AG04450 (cell line): ENCODE data around the gene HIPK3. TPM values are rescaled to one million over a fixed set of nuclear protein-coding genes. Genes with fewer than 3 reads are reported as not detected.
"Not testable (repeated sequence)": the region's sequence is repeated elsewhere in the genome, so short reads cannot be mapped to it uniquely, and the experiment has no call there.

Experiments
- CTCF ChIA-PET: fragments of 300-600, 350-600 bp; formaldehyde crosslinking; extraction: SDS; loops from one replicate; lab custom pipeline; 2022; ENCODE audit warnings: antibody characterized with exemption, inconsistent platforms; lab: Charles Lee
- POLR2A ChIA-PET: fragments of 350-600 bp; formaldehyde crosslinking; extraction: SDS; loops from one replicate; lab custom pipeline; 2021; ENCODE audit warnings: antibody characterized with exemption, inconsistent platforms; lab: Yijun Ruan, JAX
- DNase-seq: peaks from one replicate; pipeline ENCODE4 v3.0.0-alpha.2; 2011; ENCODE audit warnings: low read depth, low spot score
- H3K27ac ChIP-seq: one replicate; pipeline ENCODE4 v1.5.1; 2012; ENCODE audit warnings: low read depth, low read length, control low read depth
- H3K27me3 ChIP-seq: one replicate; pipeline ENCODE4 v1.6.0; 2012; ENCODE audit warnings: low read length; ENCODE audit not compliant: control insufficient read depth, insufficient read depth
- H3K4me3 ChIP-seq: 2 replicates; pipeline ENCODE4 v1.5.1; 2011; ENCODE audit warnings: mild to moderate bottlenecking, low read depth, low read length, control low read depth
- H3K9me3 ChIP-seq: 2 replicates; pipeline ENCODE4 v1.5.1; 2012; ENCODE audit warnings: low read length; ENCODE audit not compliant: control insufficient read depth, insufficient read depth
- CTCF ChIP-seq: IDR thresholded peaks from 2 replicates; pipeline ENCODE4 v1.5.1; 2011; ENCODE audit warnings: low read depth, low read length, control low read depth, inconsistent platforms
- polyA plus RNA-seq: library from polyadenylated mRNA; depleted of rRNA; stranded (reverse); fragments of >200 nt; gene quantifications from 2 replicates; pipeline ENCODE4 v1.2.3, GENCODE V29; 2011

The HIPK3 gene
- polyA plus RNA-seq, 1 experiment = 30.7 TPM

- POLR2A ChIA-PET = interaction anchor here (0.7 kb wide), 2 partner anchors 13 to 508 kb away, joined by 3 to 10 read pairs; no protein-coding TSS in a partner anchor
- Histone ChIP-seq H3K4me3 (peak overlapping the region; percentile 90), H3K27me3 (no peaks in the 10 kb centered on the region), H3K9me3 (no peaks in the 10 kb centered on the region; the same call in 1 of the 2 replicates), H3K27ac (peak overlapping the region; percentile 95)
- DNase-seq = no peak
- CTCF ChIA-PET = interaction anchor here (0.5 to 1.3 kb wide), 2 partner anchors 15 to 73 kb away, joined by 3 read pairs; no protein-coding TSS in a partner anchor
- TF ChIP-seq CTCF = no peak
Measured at GRCh38 chr11:33258631-33259205, 1.5 kb downstream of the HIPK3 start.

- no peaks in the 10 kb centered on the region; the same call in 1 of the 2 replicates for H3K9me3 ChIP-seq
- CTCF ChIA-PET = interaction anchor here (1.2 to 1.4 kb wide), 3 partner anchors 70 to 98 kb away, joined by 3 to 6 read pairs (median 3); no protein-coding TSS in a partner anchor
- no peak overlapping the region for H3K27ac ChIP-seq
- no peaks in the 10 kb centered on the region for H3K27me3 ChIP-seq
- POLR2A ChIA-PET = interaction anchor here (0.8 kb wide), 1 partner anchor 69 kb away, joined by 4 read pairs; no protein-coding TSS in a partner anchor
- H3K4me3 ChIP-seq = peak overlapping the region; percentile 90
- no peak for TF ChIP-seq CTCF
- no peak for DNase-seq
Measured at GRCh38 chr11:33259869-33260268, 2.7 kb downstream of the HIPK3 start.

- CTCF ChIA-PET, H3K4me3 ChIP-seq, POLR2A ChIA-PET, DNase-seq, H3K27ac ChIP-seq, H3K9me3 ChIP-seq, H3K27me3 ChIP-seq: not testable (repeated sequence)
Measured at GRCh38 chr11:33261350-33261749, 4.2 kb downstream of the HIPK3 start.

GRCh38 chr11:33262011-33262645, 4.9 kb downstream of the HIPK3 start:
- CTCF ChIA-PET = no interaction called here
- Histone ChIP-seq H3K27ac (no peak overlapping the region), H3K4me3 (no peak overlapping the region), H3K27me3 (no peaks in the 10 kb centered on the region), H3K9me3 (no peaks in the 10 kb centered on the region; the same call in 1 of the 2 replicates)
- POLR2A ChIA-PET = no interaction called here
- DNase-seq = no peak
- TF ChIP-seq CTCF = no peak

GRCh38 chr11:33263549-33263948, 6.4 kb downstream of the HIPK3 start:
- POLR2A ChIA-PET = no interaction called here
- no peak overlapping the region for H3K4me3 ChIP-seq
- no peak for DNase-seq
- no peak for TF ChIP-seq CTCF
- no peaks in the 10 kb centered on the region; the same call in 1 of the 2 replicates for H3K9me3 ChIP-seq
- CTCF ChIA-PET = interaction anchor here (1.4 kb wide), 1 partner anchor 98 kb away, joined by 5 read pairs; no protein-coding TSS in a partner anchor
- H3K27me3 ChIP-seq = no peaks in the 10 kb centered on the region
- H3K27ac ChIP-seq = no peak overlapping the region
